Epithelial cell of prostate (primary cell): ENCODE data around the gene PAFAH1B1.
"Not testable (repeated sequence)": the region's sequence is repeated elsewhere in the genome, so short reads cannot be mapped to it uniquely, and the experiment has no call there.

ENCODE experiments used
- DNase-seq: peaks from one replicate; pipeline ENCODE4 v3.0.0-alpha.2; 2011; ENCODE audit warnings: low read depth, low spot score
- H3K27ac ChIP-seq: fragments of 450-650 bp; 2 replicates; pipeline ENCODE4 v1.5.1; 2017; ENCODE audit warnings: mild to moderate bottlenecking

Gene PAFAH1B1

DNA sequence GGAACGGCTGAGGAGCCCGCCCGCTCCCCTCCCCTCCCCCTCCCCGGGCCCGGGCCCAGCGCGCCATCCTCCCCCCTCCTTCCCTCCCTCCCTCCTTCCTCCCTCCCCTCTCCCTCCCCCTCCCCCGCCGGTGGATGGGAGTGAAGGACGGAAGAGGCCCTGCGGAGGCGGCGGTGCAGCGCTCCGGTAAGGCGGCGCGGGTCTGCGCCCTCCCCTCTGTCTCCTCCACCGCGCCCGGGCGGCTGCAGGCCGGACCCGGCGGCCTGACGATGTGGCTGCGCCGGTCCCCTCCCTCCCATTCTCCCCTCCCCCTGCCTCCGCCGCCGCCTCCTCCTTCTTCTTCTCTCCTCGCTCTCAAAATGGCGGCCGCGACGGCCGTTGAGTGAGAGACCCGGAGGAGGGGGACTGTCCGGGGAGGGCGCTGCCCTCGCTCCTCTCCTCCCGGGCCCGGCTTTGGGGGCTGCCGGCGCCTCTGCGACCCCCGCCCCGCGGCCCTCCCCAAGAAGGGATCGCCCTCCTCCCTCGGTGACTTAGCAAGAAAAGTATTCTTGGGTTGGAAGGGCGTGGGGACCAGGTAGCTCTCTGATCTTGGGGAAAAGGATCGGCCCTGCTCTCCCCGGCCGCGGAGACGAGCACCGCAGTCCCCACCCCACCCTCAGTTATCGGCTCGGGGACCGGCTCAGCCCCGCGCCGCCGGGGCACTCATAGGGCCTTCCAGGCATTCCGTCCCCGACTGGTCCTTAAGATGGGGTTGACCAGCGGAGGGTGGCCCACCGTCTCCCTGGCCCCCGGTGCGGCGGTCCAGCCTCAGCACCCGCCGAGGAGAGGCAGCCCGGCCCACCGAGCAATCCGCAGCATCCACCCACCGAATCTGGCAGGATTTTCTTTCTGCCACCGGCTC is 617 bp downstream of the PAFAH1B1 start:
- peak overlapping the region; percentile 95 for H3K27ac ChIP-seq

DNA sequence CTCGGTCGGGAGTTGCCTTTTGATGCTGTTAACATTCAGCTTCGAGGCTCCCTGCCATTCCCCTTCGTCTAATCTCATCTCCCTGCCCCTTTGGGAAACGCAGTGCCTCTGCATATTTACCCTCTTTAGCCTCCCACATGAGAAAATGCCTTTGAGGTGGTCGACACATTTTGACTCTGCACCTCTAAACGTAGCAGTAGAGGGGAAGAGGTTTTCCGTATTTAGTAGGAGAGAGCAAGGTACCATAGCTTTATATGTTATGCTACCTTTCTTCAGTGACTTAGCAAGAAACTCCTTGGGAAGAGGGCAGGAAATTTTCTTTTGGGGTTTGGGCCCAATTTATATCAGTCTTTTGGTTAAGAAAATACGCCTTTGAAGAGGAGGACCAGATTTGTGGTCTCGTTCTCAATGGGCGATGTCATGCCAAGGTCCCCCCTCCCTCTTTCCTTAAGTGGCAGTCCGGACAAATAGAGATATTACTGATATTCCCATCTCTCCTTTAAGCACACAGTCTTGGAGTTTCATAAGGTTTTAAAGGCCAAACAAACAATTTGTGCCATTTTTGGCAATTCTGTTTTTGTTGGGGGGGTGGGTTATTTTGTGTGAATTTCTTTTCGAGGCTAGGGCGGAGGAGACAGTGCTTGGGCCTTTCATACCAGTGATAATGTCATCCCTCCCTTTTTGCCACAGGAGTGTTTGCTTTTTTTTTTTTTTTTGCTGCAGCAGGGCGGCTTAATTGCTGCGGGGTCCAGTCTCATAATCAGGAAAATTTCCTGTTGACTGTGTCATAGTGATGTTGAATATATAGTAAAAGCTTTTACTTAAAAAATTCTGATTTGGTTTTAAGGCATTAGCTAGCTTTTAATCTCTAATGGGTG is 1.5 kb downstream of the PAFAH1B1 start:
- no peak for DNase-seq
- peak overlapping the region; percentile 95 for H3K27ac ChIP-seq

More for the DNA sequence above, 617 bp downstream of the PAFAH1B1 start:
- peak; percentile 18 for DNase-seq

DNA sequence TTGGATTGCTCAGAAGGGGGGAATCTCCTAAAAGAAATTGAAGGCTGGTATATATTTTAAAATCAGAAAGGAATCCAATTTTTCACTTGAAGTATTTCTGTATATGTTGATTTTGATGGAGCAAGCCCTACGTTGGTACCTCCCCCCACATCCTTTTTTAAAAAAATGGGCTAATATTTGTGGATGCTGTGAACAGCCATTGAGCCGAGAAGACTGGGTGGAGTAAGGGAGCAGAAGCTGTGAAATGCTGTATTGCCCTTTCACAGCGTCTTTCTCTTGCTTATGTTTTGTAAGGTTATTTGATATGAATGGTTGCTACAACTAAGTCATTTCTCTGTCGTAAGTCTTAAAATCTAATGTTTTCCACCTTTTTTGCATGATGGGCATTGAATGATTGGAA is 2.3 kb downstream of the PAFAH1B1 start:
- DNase-seq: no peak
- no peak overlapping the region for H3K27ac ChIP-seq

DNA sequence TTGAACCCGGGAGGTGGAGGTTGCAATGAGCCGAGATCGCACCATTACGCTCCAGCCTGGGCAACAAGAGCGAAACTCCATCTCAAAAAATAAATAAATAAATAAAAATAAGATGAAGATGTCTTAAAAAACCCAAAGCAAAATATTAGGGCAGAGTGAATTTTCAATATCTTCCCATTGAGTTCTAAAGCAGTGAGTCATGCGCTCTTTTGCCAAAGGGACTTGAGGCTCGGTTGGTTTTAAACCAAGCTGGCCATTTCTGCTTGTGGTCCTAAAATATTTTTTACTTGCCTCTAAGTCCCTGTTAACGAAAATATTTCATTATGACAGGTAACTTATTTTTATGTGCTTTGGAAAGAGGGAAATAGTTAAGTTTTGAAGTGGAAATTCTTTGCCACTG is 4.7 kb downstream of the PAFAH1B1 start:
- no peak for DNase-seq
- peak overlapping the region; percentile 12 for H3K27ac ChIP-seq

DNA sequence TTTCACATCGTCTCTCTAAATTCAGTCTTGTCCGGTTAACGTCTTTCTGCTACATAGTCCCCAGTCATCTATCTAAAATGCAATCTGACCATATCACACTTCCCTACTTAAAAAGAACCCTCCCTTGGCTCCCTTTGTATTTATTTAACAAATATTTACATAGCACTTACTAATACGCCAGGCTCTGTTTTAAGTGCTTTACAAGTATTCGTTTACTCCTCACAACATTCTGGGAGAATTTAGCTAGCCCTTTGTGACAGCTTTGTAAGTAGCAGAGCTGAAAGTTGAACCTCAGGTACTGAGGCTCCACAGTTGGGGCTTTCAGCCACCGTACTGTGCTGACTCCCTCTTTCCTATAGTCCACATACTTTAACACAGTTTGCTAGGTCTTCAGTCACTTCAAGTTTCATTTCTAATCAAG is 9.2 kb downstream of the PAFAH1B1 start:
- H3K27ac ChIP-seq: no peak overlapping the region
- no peak for DNase-seq

DNA sequence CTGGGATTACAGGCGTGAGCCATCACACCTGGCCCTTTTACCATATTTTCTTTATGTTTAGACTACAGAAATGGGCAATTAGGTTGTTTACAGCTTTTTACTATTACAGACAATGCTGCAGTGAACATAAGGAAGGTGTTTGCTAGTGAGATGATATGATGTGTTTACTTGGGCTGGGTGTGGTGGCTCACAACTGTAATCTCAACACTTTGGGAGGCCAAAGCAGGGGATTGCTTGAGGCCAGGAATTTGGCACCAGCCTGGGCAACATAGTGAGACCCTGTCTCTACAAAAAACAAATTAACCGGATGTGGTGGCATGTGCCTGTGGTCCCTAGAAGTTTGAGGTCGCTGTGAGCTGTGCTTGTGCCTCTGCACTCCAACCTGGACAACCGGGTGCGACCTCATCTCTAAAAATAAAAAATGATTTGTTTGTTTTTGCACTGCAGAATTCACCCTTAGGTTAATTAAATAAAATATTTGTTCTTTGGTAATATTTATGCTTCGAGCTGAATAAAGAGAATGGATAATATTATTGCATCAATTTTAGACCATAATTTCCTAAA is 15.0 kb downstream of the PAFAH1B1 start:
- no peak overlapping the region for H3K27ac ChIP-seq
- DNase-seq: no peak

DNA sequence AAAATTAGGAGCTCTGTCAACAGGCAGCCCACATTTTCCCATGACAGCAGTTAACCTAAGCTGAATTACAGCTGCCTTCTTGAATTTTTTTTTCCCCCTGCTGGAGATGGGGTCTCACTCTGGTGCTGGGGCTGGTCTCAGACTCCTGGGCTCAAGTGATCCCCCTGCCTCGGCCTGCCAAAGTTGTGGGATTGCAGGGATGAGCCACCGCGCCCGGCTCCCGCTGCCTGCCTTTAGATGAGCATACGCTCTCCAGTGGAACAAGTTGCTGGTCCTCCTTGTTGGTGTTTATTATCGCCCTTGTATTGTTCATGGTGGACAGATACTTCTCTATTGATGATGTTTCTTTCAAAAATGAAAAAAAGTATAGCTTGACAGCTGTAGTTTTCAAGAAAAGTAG is 15.6 kb downstream of the PAFAH1B1 start:
- no peak for DNase-seq
- H3K27ac ChIP-seq: no peak overlapping the region

DNA sequence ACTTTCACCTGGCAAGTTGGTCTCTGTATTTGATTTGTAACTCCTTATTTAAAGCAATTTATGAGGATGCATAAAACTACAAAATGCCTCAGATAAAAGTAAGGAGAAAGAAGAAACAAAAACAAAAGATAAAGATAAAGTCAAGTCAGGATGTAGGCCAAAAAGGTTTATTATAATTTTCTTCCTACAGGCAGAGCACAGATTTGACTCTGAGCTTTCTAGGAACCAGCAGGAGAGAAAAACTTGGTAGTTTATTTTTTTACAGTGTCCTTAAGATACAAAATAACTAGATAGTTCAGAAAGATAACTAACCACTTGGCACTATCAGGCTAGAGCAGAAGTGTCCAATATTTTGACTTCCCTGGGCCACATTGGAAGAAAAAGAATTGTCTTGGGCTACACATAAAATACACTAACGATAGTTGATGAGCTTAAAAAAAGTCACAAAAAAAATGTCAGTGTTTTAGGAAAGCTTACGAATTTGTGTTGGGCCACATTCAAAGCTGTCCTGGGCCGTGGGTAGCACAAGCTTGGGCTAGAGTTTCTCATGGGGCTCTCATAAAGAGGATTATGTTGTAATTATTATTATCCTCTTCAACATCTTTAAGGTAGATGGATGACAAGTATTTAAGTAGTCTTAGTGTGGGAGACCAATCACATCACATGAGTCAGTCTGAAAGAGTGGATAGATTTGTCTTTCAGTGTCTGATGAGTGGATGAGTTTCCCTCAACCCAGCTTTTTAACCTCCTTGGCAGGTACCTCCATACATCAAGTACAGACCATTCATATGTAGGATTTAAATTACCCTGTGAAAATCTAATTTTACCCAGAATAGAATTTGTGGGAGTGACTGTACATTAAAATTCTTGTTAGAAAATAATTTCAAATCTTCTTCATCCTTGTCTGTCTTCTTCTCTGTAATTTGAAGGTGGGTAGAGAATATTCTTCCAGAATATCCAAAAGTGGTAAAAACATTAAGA is 17.0 kb downstream of the PAFAH1B1 start:
- no peak overlapping the region for H3K27ac ChIP-seq
- DNase-seq: no peak

DNA sequence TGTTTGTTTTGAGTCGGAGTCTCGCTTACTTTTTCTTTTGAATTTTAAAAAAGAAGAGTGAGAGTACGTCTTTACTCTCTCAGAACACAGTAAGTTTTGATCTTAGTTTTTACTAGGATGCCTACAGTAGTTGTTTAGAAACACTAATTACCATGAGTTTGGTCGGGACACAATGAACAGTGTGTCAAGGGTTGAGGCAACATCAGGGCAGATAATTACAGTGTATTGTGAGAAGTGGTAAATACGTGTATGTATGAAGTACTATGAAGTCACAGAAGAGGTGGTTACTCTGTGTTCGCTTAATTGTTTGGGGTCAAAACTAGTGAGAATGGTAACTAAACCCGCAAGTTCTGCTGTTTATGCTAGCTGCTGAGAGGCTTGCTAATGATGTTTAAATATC is 18.2 kb downstream of the PAFAH1B1 start:
- no peak for DNase-seq
- H3K27ac ChIP-seq: no peak overlapping the region

DNA sequence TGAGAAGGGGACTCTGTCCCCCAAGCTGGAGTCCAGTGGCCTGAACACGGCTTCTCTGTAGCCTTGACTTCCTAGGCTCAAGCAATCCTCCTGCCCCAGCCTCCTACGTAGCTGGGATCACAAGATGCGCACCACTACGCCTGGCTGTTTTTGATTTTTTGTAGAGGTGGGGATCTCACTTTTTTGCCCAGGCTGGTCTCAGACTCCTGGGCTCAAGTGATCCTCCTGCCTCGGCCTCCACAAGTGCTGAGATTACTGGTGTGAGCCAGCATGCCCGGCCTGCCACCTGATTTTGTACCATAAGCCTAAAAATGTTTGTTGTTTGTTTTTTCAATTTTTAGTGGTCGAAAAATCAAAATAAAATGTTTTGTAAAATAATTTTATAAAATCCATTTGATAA is 19.2 kb downstream of the PAFAH1B1 start:
- H3K27ac ChIP-seq: no peak overlapping the region
- DNase-seq: no peak

DNA sequence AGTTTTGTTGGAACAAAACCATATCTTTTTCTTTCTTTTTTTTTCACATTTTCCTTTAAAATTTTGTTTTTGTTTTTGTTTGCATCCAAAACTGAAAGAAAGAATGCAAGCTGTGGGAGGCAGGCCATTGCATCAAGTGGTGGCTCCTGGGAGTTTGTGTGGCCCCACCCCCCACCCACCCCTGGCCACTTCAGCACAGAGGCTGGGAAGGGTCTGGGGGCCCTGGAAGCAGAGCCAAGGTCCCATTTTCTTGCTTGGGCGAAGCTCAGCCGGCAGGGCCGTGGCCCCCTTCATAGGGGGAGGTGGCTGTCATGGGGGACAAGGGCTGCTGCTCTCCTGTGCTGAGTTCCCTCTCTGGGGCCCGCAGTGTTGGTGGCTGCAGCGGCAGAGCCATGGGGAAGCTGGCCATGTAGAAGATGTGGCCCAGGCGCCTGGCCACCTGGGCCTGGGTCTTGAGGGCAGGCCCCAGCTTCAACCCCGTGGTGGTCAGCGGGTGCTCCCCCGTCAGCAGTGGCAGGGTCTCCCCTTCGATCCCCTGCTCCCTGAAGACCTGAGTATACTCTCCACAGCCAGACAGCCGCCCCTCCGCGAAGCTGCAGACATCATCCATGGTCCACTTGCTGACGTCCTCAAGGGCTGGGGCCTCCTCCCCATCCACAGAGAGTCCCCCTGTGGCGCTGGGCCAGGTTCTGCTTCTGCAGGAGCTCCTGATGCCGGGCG is 19.8 kb downstream of the PAFAH1B1 start:
- H3K27ac ChIP-seq: no peak overlapping the region
- no peak for DNase-seq

DNA sequence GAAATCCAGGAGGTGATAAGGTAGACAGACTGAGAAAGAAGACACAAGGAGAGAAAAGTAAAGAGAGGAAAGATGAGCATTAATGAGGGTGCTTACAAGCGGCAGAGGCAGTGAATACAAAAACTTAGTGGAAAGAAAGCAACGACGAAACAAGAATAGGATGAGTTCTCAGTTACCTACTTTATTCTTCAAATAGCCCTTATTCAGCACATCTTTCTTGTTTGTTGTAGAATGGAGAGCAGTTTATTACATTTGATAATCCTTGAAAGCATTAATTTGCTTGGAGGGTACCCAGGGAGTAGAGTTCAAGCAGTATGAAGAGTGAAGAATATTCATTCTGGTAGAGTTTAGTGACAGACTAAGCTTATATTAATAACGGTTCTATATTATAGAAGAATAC is 22.4 kb downstream of the PAFAH1B1 start:
- no peak for DNase-seq
- no peak overlapping the region for H3K27ac ChIP-seq

DNA sequence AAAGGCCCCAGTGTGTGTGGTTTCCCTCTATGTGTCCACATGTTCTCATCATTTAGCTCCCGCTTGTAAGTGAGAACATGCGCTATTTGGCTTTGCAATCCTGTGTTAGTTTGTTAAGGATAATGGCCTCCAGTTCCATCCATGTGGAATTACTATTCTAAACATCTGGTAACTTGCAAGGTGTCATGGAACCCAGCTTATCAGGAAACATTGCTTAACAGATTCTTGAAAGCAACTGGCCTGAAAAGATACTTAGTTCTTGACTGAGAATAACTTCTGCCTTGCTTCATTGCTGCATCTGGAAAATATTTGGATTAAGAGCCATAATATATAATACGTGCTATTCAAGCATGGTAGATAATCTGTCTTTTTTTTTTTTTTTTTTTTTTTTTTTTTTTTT is 27.8 kb downstream of the PAFAH1B1 start:
- no peak overlapping the region for H3K27ac ChIP-seq
- DNase-seq: no peak

DNA sequence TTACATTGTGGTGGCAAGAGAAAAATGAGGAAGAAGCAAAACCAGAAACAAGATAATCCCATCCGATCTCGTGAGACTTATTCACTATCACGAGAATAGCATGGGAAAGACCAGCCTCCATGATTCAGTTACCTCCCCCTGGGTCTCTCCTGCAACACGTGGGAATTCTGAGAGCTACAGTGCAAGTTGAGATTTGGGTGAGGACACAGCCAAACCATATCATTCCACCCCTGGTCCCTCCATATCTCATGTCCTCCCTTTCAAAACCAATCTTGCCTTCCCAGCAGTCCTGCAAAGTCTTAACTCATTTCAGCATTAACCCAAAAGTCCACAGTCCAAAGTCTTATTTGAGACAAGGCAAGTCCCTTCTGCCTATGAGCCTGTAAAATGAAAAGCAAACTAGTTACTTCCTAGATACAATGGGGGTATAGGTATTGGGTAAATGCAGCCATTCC is 28.5 kb downstream of the PAFAH1B1 start:
- DNase-seq, H3K27ac ChIP-seq: not testable (repeated sequence)

DNA sequence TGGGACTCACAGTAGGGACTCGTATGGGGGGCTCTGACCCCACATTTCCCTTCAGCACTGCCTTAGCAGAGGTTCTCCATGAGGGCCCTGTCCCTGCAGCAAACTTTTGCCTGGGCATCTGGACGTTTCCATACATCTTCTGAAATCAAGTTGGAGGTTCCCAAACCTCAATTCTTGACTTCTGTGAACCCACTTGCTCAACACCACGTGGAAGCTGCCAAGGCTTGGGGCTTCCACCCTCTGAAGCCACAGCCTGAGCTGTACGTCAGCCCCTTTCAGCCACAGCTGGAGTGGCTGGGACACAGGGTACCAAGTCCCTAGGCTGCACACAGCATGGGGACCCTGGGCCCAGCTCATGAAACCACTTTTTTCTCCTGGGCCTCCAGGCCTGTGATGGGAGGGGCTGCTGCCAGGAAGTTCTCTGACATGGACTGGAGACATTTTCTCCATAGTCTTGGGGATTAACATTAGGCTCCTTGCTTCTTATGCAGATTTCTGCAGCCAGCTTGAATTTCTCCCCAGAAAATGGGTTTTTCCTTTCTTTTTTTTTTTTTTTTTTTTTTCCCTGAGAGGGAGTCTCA is 29.4 kb downstream of the PAFAH1B1 start:
- DNase-seq, H3K27ac ChIP-seq: not testable (repeated sequence)

DNA sequence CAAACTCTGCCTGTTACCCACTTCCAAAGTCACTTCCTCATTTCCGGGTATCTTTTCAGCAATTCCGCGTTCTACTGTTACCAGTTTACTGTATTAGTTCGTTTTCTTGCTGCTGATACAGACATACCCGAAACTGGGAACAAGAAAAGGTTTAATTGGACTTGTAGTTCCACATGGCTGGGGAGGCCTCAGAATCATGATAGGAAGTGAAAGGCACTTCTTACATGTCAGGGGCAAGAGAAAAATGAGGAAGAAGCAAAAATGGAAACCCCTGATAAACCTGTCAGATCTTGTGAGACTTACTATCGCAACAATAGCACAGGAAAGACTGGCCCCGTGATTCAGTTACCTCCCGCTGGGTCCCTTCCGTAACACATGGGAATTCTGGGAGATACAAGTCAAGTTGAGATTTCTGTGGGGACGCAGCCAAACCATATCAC is 30.9 kb downstream of the PAFAH1B1 start:
- no peak for DNase-seq
- H3K27ac ChIP-seq: no peak overlapping the region

DNA sequence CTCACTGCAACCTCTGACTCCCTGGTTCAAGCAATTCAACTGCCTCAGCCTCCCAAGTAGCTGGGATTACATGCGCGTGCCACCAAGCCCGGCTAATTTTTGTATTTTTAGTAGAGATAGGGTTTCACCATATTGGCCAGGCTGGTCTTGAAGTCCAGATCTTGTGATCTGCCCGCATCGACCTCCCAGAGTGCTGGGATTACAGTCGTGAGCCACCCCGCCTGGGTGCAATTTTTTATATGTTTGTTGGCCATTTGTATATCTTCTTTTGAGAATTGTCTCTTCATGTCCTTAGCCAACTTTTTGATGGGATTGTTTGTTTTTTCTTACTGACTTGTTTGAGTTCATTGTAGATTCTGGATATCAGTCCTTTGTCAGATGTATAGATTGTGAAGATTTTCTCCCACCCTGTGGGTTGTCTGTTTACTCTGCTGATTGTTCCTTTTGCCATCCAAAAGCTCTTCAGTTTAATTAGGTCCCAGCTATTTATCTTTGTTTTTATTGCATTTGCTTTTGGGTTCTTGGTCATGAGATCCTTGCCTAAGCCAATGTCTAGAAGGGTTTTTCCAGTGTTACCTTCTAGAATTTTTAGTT is 33.3 kb downstream of the PAFAH1B1 start:
- DNase-seq, H3K27ac ChIP-seq: not testable (repeated sequence)

DNA sequence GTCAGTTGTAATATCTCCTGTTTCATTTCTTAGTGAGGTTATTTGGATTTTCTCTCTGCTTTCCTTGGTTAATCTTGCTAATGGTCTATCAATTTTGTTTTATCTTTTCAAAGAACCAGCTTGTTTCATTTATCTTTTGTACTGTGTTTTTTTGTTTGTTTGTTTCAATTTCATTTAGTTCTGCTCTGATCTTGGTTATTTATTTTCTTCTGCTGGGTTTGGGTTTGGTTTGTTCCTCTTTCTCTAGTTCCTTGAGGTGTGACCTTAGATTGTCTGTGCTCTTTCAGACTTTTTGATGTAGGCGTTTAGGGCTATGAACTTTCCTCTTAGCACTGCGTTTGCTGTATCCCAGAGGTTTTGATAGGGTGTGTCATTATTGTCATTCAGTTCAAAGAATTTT is 35.5 kb downstream of the PAFAH1B1 start:
- not testable (repeated sequence) for H3K27ac ChIP-seq, DNase-seq
